Stimulated activated CD8-positive, alpha-beta memory T cell treated with anti-CD3 and anti-CD28 coated beads, Interleukin-15, amount 100 ng/mL, for 1 hour (primary cell): ENCODE results near the gene SIN3B.

Source experiments
- DNase-seq: peaks from one replicate; pipeline ENCODE4 v3.0.0-alpha.2; 2020; ENCODE audit warnings: low read depth

SIN3B gene

DNA sequence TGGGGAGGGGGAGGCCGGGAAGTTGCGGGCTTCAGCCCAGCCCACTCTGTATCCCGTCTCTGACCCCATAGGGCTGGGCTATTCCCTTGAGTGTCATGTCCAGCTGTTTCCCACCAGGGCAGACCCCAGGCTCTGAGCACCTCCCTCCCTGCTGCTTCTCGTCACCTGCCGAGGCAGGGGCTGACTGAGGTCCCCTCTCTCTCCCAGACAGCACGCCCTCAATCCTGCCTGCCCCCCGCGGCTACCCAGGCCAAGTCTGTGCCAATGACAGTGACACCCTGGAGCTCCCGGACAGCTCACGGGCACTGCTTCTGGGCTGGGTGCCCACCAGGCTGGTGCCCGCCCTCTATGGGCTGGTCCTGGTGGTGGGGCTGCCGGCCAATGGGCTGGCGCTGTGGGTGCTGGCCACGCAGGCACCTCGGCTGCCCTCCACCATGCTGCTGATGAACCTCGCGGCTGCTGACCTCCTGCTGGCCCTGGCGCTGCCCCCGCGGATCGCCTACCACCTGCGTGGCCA is 60.2 kb downstream of the SIN3B start:
- DNase-seq, result no peak

DNA sequence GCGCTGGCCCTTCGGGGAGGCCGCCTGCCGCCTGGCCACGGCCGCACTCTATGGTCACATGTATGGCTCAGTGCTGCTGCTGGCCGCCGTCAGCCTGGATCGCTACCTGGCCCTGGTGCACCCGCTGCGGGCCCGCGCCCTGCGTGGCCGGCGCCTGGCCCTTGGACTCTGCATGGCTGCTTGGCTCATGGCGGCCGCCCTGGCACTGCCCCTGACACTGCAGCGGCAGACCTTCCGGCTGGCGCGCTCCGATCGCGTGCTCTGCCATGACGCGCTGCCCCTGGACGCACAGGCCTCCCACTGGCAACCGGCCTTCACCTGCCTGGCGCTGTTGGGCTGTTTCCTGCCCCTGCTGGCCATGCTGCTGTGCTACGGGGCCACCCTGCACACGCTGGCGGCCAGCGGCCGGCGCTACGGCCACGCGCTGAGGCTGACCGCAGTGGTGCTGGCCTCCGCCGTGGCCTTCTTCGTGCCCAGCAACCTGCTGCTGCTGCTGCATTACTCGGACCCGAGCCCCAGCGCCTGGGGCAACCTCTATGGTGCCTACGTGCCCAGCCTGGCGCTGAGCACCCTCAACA is 60.8 kb downstream of the SIN3B start:
- no peak for DNase-seq

DNA sequence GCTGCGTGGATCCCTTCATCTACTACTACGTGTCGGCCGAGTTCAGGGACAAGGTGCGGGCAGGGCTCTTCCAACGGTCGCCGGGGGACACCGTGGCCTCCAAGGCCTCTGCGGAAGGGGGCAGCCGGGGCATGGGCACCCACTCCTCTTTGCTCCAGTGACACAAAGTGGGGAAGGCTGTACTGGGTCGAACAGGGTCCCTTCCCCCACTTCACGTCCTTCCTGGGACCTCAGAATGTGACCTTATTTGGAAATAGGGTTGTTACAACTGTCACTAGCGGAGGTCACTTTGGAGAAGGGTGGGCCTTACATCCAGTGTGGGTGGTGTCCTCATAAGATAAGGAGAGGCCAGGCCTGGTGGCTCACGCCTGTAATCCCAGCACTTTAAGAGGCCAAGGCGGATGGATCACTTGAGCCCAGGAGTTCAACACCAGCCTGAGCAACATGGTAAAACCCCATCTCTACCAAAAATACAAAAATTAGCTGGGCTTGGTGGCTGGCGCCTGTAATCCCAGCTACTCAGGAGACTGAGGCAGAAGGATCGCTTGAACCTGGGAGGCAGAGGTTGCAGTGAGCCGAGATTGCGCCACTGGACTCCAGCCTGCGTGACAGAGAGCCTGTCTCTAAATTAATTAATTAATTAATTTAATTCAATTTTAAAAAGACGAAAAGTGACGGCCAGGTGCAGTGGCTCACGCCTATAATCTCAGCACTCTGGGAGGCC is 61.4 kb downstream of the SIN3B start:
- DNase-seq, result no peak

DNA sequence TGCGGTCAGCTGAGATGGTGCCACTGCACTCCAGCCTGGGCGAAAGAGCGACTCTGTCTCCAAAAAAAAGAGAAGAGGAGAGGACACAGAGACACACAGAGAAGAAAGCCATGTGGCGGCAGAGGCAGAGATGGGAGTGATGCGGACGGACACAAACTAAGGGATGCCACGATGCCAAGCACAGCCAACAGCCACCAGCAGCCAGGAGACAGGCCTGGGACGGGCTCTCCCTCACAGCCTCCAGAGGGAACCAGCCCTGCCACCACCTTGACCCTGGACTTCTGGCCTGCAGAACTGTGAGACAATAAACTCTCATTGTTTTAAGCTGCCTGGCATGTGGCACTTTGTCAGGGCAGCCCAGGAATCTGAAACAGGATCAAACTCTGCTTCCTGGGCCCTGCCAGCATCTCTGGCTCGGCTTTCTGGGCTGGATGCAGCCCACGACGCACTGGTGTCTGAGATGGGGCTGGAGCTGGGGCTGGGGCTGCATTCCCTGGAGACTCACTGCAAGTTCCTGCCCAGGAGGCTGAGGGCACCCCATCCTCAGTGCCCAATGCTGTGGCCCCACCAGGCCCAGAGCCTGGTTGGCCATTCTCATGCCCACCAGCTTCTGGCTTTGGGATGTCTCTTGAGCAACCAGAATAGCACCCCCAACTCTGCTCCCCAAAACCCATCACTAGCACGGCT is 62.6 kb downstream of the SIN3B start:
- no peak for DNase-seq

DNA sequence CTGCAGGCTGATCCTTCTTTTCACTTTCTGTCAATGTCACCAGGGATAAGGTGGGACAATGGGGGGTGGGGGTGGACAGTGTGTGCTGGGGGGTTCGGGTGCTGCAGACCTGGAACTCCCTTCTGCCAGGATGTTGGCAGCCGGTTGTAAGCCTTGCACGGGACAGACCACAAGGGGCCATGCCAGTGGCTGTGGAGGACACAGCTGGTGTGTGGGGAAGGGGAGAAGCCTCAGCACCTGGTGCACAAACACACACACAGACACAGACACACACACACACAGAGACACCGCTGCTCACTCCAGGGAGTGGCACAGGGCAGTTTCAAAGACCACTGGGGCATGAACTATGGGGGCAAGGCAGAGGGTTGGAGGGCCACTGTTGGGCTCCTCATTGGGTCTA is 63.2 kb downstream of the SIN3B start:
- no peak for DNase-seq

DNA sequence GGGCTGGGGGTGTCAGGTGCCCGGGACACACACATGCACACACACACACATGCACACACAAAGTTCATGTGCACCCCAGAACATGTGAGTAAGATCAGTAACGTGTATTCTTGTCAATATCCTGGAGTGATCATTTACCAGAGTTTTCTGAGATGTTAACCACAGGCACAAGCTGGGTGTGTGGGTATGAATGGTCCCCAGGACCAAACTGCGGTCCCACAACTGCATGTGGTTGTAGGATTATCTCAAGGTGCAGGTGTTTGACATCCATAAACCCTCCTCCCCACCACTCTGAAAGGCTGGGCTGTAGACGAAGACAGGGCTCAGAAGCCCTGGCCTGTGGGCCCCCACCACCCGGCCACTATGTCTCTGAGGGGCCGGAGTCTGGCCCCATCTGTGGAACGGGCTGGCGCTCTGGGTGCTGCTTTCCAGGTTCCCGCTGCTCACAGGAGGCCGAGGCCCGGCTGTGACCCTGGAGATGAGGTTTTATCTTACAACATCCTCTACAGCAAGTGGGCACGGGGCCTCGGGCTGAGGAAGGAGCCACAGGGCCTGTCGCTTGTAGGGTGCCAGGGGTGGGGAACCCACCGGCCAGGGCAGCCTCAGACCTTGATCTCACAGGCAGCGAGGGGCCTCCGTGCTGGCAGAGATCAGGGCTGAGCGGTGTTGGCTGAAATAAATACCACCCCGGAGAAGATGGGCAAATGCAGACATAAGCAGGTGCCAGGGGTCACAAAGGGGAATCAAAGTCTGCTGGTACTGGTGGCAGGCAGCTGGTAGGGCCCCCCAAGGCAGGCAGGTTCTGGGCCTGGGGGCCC is 63.9 kb downstream of the SIN3B start:
- DNase-seq, result no peak

DNA sequence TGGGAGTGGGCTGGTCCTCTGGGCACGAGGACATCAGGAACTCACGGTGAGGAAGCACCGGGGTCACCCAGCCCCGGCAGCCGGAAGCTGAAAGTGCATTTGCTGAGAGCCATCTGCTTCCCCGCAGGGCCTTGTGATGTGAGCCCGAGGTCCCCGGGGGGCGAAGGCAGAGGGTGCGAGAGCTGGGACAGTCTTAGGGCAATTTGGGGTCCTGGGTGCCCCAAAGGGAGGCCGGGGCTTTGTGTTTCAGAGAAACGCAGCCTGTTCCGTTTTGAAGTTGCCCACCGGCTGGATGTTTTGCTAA is 64.4 kb downstream of the SIN3B start:
- DNase-seq, result no peak

DNA sequence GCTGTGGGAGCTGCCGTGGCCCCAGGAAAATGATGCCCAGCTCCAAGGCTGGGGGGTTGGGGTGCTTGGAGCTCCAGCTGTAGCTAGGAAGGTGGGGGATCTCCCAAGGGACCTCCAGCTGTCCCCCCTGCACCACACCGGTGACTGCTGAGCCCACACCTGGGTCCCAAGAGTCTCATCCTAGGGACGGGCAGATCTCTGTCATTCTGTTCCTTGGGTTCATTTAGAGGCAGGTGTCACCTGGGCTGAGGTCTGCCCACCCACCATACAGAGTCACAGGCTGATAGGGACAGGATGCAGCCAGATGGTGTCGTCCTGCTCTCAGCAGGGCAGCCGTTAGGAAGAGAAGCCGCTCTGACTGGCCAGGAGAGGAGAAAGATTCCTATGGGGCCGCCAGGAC is 64.9 kb downstream of the SIN3B start:
- no peak for DNase-seq

DNA sequence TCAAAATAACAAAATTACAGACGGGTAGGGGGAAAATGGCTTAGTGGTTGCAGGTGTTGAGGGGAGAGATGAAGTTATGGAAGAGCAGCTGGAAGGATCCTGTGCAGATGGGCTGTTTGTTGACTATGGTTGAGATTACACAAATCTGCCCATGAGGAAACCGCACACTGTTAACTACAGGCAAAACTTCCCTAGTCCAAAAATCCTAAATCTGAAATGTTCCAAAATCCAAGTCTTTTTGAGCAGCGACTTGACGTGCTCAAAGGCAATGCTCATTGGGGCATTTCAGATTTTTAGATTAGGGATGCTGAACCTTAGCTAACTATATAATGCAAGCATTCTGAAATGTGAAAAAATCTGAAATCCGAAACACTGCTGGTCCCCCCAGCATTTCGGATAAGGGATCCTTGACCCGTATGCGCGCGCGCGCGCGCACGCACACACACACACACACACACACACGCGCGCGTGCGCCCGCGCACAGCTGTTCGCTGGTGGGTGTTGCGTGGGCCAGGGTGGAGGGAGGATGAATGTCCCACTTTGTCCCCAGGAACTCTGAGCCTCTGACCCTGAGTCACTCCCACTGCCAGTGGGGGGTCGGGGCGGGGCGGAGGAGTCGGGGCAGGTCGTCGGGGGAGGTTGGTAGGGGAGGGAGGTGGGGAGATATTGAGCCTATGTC is 66.4 kb downstream of the SIN3B start:
- no peak for DNase-seq

DNA sequence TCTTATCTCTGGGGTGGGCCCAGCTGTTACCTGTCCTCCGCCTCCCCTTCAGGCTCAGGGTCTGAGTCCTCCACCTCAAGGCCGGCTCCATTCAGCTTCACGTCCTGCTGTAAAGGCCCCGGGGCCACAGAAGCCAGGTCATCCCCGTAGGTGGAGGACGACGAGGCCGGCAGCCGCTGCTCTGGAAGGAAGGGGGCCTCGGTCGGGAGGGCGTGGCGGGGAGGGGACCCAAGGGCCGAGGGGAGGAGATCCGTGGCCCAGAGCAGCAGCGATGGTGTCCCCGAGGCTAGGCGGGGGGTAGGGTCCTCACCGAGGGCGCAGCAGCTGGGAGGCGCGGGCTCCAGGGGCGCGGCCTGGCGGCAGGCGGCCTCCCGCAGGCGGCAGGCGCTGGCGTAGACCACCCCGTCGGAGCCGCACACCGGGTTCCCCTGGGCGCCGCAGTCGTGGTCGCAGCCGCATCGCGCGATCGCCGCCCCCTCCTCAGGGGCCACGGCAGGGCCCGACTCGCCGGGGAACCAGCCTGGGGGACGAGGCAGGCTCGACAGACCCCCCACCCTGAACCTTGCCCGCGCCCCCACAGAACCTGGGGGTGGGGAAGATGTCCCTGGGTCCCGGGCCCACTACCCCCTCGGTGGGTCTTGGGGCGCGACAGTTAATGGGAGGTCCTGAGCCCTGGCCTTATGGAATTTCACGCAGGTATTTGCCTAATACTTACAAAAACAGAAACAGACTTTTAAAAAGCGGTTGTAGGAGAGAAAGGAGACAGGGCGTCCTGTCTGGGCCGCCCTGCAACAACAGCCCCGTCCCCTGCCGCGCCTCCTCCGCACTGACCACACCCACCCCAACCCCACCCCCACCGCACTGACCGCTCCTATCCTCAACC is 67.2 kb downstream of the SIN3B start:
- no peak for DNase-seq

DNA sequence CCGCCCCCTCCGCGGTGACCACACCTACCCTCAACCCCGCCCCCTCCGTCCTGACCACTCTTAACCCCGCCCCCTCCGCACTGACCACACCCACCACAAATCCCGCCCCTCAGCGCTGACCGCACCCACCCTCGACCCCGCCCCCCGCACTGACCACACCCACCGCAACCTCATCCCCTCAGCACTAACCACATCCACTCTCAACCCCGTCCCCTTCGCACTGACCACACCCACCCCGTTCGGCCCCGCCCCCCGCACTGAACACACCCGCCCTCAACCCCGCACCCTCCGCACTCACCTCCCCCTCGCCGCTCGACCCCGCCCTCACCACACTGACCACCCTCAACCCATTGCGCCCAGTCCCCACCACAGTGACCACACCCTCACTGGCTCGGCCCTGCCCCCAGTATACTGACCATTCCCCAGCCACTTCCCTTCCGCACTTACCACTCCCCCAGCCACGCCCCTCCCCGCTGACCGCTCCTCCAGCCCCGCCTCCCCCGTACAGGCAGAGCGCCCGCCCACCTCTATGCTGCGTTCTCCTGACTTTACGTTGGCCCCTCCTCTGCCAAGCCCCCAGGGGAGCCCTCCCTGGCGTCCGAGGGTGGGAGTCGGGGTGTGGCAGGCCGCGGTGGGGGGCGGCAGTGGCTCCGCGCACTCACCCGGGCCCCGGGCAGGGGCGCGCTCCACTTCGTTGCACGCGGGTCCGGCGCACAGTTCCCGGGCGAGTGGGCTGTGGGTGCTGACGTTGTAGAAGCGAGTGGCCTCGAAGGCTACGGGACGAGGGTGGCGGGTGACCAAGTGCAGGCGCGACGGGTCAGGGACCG is 68.0 kb downstream of the SIN3B start:
- DNase-seq, result peak; percentile 32

DNA sequence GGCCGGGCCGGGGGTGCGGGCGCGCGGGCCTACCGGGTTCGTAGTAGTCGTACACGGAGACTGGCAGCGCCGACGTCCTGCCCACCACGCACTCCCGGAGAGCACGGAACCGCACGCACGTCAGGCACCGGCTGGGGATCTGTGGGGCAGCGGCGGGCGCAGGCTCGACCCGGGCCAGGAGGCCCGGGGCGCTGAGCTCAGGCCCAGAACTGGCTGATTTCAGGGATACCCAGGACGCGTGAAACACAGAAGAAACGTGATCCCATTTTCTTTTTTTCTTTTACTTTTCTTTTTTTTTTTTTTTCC is 68.6 kb downstream of the SIN3B start:
- no peak for DNase-seq

DNA sequence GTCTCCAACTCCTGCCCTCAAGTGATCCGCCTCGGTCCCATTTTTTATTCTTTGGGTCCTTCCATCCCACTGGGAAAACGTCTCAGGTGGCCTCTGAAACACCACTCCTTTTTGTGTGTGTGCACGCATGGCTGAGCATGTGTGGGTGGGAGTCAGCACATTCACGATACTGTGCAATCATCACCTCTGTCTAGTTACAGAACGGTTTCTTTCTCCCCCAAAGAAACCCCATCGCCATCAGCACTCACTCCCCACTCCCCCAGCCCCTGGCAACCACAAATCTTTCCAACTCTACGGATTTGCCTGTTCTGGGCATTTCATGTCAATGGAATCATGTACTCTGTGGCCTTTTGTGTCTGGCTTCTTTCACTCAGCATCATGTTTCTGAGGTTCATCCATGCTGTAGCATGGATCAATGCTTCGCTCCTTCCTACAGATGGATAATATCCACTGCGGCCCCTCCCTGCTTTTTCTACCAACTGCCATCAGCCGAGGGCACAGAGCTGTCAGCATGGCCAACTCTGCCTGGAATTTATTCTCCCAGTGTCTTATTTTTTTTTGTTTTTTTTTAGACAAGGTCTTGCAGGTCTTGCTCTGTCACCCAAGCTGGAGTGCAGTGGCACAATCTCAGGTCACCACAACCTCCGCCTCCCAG is 69.3 kb downstream of the SIN3B start:
- DNase-seq, result no peak

DNA sequence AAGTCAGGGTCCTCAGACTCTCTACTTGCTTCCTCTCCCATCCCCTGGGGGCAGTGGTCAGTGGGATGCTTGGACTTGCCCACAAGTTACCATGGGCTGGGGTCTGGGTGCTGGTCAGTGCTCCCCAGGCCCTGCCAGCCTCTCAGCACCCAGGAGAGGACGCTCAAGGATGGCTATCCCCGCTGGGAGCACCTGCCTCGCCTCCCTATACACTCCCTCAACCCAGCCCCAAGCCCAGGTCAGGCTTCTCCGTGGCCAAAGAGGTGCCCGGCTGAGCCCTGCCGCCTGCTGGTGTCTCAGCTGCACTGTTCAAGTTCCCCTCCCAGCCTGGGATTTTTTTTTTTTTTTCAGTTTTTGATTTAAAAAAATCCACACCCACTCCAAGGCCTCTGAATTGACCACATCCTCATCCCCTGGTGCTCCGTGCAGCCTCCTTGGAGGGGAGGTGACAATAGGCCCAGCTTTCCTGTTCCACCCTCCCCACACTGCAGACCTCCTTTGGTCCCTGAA is 70.4 kb downstream of the SIN3B start:
- DNase-seq, result no peak

DNA sequence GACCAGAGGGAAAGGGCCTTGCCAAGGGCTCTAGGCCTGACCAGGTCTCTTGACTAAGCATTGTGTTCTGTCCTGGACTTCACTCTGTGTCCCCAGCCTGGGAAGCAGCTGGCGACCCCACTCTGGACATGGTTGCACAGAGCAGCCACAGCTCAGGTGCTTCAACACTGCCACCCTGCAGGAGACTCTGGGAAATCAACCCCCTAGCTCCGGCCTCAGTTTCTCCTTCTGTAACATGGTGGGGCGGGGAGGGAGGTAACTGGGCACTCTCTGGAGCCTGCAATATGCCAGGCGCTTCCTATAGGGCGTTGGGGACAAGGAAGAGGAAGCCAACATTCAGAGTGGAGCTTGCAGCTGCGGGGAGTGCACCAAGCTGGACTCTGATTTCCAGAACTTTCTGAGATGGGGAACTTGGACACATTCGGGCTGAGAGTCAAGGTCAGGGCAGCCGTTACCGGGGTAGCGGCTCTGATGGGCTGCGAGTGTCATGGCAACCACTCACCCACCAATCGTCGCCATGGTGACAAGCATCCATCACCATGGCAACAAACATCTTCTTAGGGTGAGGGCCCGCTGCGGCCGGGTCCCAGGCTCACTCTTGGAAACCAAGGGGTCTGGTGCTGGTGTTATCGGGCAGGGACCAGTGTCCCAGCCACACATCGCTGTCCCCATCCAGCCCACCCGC is 72.4 kb downstream of the SIN3B start:
- no peak for DNase-seq

DNA sequence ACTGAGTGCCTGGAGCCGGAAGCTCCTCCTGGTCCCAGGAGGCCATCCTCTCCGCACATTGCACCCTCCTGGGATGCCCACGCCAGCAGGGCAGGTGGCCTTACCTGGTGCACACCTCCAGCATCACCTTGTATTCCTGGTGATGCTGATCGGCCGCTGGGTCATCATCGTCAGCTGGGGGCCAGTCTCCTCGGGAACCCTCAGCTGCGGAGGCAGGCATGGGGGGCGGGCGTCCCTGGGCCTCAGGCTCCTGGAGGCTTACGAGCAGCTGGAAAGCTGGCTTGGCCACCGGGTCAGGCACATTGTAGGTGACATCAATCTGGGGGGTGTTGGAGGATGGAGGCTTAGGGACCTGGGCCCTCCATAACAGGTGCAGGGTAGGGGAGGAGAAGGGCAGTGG is 73.3 kb downstream of the SIN3B start:
- DNase-seq, result no peak

DNA sequence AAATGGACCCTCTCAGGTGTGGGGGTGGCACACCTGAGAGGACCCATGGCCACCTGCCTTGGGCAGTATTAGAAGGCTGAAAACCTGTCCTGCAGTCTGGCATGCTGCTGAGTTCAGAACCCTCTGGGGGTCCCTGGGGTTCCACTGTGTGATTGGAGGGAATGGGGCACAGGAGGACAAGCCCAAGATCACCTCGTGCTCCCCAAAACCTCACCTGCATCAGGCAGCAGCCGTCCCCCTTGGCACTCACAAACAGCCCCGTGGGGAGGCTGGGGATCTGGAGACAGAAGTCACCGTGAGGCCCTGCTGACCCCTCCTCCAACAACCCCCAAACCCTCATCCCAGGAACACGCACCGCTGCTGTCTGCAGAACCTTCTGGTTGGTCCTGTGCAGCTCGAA is 74.1 kb downstream of the SIN3B start:
- DNase-seq, result no peak

DNA sequence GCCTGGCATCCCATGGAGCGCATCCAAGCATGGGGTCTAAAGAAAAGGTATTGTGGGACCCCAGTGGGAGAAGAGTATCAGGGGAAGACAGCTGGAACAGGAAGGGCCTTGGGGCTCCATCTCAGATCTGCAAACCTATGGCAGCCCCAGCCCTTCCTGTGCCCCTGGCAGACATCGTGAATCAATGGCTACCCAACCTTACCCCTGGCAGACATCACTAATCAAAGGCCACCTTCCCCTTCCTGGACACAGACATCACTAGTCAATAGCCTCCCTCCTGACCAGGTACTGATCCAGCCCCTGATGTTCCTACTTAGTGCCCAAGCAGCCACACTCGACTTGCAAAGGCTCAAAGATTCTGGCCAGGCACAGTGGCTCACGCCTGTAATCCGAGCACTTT is 75.4 kb downstream of the SIN3B start:
- no peak for DNase-seq

DNA sequence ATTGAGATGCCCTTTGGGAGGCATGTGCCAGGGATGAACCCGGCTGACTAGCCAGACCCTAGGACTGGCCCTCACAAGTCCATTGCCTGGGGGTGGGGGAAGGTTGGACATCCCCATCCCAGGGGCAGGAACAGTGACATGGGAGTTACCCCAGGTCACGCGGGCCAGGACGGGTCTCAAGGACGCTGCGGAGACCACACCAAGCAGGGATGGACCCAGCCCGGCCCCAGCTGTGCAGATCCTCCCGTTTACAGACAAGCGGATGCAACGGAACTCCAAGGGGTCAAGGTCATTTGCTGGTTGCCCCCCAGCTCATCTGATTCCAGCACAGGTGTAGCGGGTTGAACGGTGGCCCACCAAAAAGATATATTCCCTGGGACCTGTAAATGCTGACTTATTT is 79.6 kb downstream of the SIN3B start:
- no peak for DNase-seq
